HG03196 (cell line): ENCODE results near the gene C9.
"Not testable (repeated sequence)": the region's sequence is repeated elsewhere in the genome, so short reads cannot be mapped to it uniquely, and the experiment has no call there.

Experiments
- ATAC-seq: cut with Tn5 transposase; IDR thresholded peaks from one replicate; pipeline ENCODE4 v1.9.1; 2021; ENCODE audit not compliant: unreplicated experiment

The C9 gene

GRCh38 chr5:39373791-39374190 lies 9.5 kb upstream of the C9 start:
- ATAC-seq: no peak

- no peak for ATAC-seq
Observed at GRCh38 chr5:39371367-39371635, 7.0 kb upstream of the C9 start.

- ATAC-seq: no peak
Observed at GRCh38 chr5:39370555-39371366, 6.5 kb upstream of the C9 start.

- no peak for ATAC-seq
Observed at GRCh38 chr5:39369123-39369815, 5.0 kb upstream of the C9 start.

GRCh38 chr5:39368116-39368515 lies 3.8 kb upstream of the C9 start:
- no peak for ATAC-seq

- ATAC-seq: no peak
Observed at GRCh38 chr5:39367711-39368110, 3.4 kb upstream of the C9 start.

- no peak for ATAC-seq
Observed at GRCh38 chr5:39363217-39363616, 1.1 kb downstream of the C9 start.

GRCh38 chr5:39362646-39363045 lies 1.6 kb downstream of the C9 start:
- ATAC-seq: no peak

- ATAC-seq: no peak
Observed at GRCh38 chr5:39361306-39361705, 3.0 kb downstream of the C9 start.

GRCh38 chr5:39360471-39361111 lies 3.7 kb downstream of the C9 start:
- ATAC-seq: no peak

- no peak for ATAC-seq
Observed at GRCh38 chr5:39356263-39356662, 8.0 kb downstream of the C9 start.

GRCh38 chr5:39355324-39355723 lies 9.0 kb downstream of the C9 start:
- ATAC-seq: no peak

GRCh38 chr5:39353717-39354399 lies 10.4 kb downstream of the C9 start:
- no peak for ATAC-seq

GRCh38 chr5:39352951-39353350 lies 11.3 kb downstream of the C9 start:
- no peak for ATAC-seq

GRCh38 chr5:39352170-39352569 lies 12.1 kb downstream of the C9 start:
- ATAC-seq: no peak

GRCh38 chr5:39349484-39349883 lies 14.8 kb downstream of the C9 start:
- no peak for ATAC-seq

GRCh38 chr5:39342460-39342859 lies 21.8 kb downstream of the C9 start:
- ATAC-seq: no peak

- no peak for ATAC-seq
Observed at GRCh38 chr5:39341896-39342295, 22.4 kb downstream of the C9 start.

GRCh38 chr5:39340506-39340905 lies 23.8 kb downstream of the C9 start:
- no peak for ATAC-seq

GRCh38 chr5:39337252-39337915 lies 26.9 kb downstream of the C9 start:
- ATAC-seq: no peak

GRCh38 chr5:39334296-39334695 lies 30.0 kb downstream of the C9 start:
- not testable (repeated sequence) for ATAC-seq
